PFSK-1 (cell line): ENCODE results near the gene SRD5A1.

Experiments
- FOXP2 ChIP-seq: optimal IDR thresholded peaks from 2 replicates; pipeline ENCODE3; 2011; ENCODE audit warnings: borderline replicate concordance, control low read depth, inconsistent platforms; ENCODE audit not compliant: insufficient read depth; ENCODE audit errors: extremely low read length, extremely low read depth
- POLR2AphosphoS5 ChIP-seq: IDR thresholded peaks from 2 replicates; pipeline ENCODE4 v1.6.1; 2012; ENCODE audit warnings: low read depth, mild to moderate bottlenecking, control low read depth, low read length, moderate library complexity
- REST ChIP-seq, 2 experiments: IDR thresholded peaks; 2 replicates each; pipeline versions ENCODE4 v1.6.1 to v1.8.0; 2011 to 2012; ENCODE audit warnings: low read depth in 2 of 2, low read length in 2 of 2, control low read depth in 1 of 2, inconsistent platforms in 1 of 2, mild to moderate bottlenecking in 1 of 2, moderate library complexity in 1 of 2; ENCODE audit not compliant: insufficient read depth in 1 of 2
- SIN3A ChIP-seq: IDR thresholded peaks from 2 replicates; pipeline ENCODE4 v1.6.1; 2012; ENCODE audit warnings: mild to moderate bottlenecking, low read length, moderate library complexity, borderline replicate concordance; ENCODE audit not compliant: insufficient read depth
- TAF1 ChIP-seq: IDR thresholded peaks from 2 replicates; pipeline ENCODE4 v1.6.1; 2012; ENCODE audit warnings: low read length, control low read depth, borderline replicate concordance; ENCODE audit not compliant: insufficient read depth

Gene SRD5A1

GRCh38 chr5:6704361-6704851 lies 71.2 kb downstream of the SRD5A1 start:
- TF ChIP-seq POLR2AphosphoS5 (no peak), FOXP2 (no peak), SIN3A (no peak), TAF1 (no peak), REST (IDR thresholded peaks at IDR 0.05; ENCODE audit: insufficient read depth in 1 of 2, low read depth in 2 of 2, low read length in 2 of 2) (no peak)

GRCh38 chr5:6705088-6705487 lies 71.8 kb downstream of the SRD5A1 start:
- TF ChIP-seq TAF1 (no peak), POLR2AphosphoS5 (no peak), FOXP2 (no peak), REST (IDR thresholded peaks at IDR 0.05; ENCODE audit: insufficient read depth in 1 of 2, low read depth in 2 of 2, low read length in 2 of 2) (no peak), SIN3A (no peak)

- TF ChIP-seq SIN3A (no peak), FOXP2 (no peak)
Observed at GRCh38 chr5:6705959-6706358, 72.7 kb downstream of the SRD5A1 start.

GRCh38 chr5:6707852-6708251 lies 74.6 kb downstream of the SRD5A1 start:
- TF ChIP-seq TAF1: no peak
- TF ChIP-seq SIN3A: no peak
- TF ChIP-seq REST (IDR thresholded peaks at IDR 0.05; ENCODE audit: insufficient read depth in 1 of 2, low read depth in 2 of 2, low read length in 2 of 2): no peak
- TF ChIP-seq POLR2AphosphoS5: no peak
- no peak for TF ChIP-seq FOXP2

GRCh38 chr5:6708814-6709213 lies 75.6 kb downstream of the SRD5A1 start:
- TF ChIP-seq REST (IDR thresholded peaks at IDR 0.05; ENCODE audit: insufficient read depth in 1 of 2, low read depth in 2 of 2, low read length in 2 of 2): no peak
- TF ChIP-seq SIN3A: no peak
- no peak for TF ChIP-seq FOXP2
- TF ChIP-seq POLR2AphosphoS5: no peak
- TF ChIP-seq TAF1: no peak
